ENCODE data around the gene EIF3A. TPM values are rescaled to one million over a fixed set of nuclear protein-coding genes. Genes with fewer than 3 reads are reported as not detected.
A peak's percentile ranks its signal among the peaks of the same experiment; 100 is the strongest.
"Not testable (repeated sequence)": the region's sequence is repeated elsewhere in the genome, so short reads cannot be mapped to it uniquely, and the experiment has no call there.

The EIF3A gene
- 100 to 1,000 TPM in 1 of 3 donors, 10 to 100 TPM in 2; 59.4 to 112 (median 98.6) TPM for polyA plus RNA-seq

DNA sequence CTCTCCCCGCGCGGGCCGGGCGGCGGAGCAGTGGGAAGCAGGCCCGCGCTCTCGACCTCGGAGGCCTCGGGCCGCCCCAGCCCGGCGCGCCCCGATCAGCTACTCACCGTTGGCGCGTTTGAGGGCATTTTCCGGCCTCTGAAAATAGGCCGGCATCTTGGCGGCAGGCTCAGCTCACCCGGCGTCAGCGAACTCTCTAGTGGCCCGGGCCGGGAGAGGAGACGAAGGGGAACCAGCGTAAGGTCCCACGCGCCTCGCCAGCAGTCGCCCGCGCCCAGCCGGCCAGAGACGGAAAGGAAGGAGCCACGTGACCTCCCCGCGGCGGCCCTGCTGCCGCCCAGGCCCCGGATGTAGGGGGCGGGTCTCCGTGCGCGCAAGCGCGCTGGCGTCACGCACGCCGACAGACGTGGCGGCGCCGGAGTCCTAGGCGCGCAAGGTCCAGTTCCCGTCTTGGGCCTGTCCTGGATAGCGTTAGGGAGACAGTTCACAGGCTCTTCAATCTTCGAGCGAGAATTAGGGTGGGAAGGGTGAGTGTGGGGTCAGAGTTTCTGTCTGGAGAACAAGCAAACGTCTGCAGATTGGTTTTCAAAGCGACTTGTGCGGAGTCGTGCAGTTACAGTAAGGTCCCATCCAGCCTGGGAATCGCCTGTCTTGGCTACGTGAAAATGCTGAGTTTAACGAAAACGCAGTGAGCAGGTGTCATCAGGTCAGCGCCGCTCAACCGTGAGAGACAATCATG lies at the start of gene EIF3A:
Gene EIF3A, minus strand, starts transcription at position 297 of the 739 bp plus-strand sequence. Its CDS starts 141 bp downstream, at position 156.
- H3K27ac ChIP-seq (ENCODE audit: low read depth, low read length), result peak within 1 kb of the TSS; percentile 96
- WGBS, 3 donors, result 0 to 1% (median 0%) methylated on average over 60 to 74 of the region's 74 CpGs

- 89 to 92% (median 91%) methylated on average over 4 of the region's 4 CpGs for WGBS, 3 donors
Observed at GRCh38 chr10:119129721-119130120, 49.1 kb upstream of the EIF3A start.

DNA sequence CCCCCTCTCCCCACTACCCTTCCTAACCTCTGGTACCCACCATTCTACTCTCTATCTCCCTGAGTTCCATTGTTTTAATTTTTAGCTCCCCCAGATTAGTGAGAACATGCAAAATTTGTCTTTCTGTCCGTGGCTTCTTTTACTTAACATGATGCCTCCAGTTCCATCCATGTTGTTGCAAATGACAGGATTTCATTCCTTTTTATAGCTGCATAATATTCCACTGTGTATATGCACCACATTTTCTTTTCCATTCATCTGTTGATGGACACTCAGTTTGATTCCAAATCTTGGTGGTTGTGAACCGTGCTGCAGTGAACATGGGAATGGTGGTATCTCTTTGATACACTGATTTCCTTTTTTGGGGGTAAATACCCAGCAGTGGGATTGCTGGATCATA lies 45.3 kb upstream of the EIF3A start:
- H3K27ac ChIP-seq (ENCODE audit: low read depth, low read length), result no peak overlapping the region
- 96 to 99% (median 98%) methylated on average over 2 of the region's 2 CpGs for WGBS, 3 donors

More at GRCh38 chr10:119129721-119130120, 49.1 kb upstream of the EIF3A start:
- no peak overlapping the region for H3K27ac ChIP-seq (ENCODE audit: low read depth, low read length)

DNA sequence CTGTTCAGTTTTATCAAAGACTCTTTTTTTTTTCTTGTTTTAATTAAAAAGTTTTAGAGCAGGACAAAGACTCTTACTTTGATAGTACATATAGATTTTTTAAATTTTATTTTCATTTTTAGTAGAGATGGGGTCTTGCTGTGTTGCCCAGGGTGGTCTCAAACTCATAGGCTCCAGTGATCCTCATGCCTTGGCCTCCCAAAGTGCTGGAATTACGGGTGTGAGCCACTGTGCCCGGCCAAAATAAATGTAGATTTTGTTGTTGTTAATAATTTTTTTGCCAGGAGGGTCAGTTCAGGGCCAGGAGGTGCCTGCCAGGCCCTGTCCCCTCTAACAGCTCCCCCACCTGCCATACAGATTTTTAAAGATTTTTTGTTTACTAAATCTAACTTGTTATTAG lies 40.3 kb upstream of the EIF3A start:
- 74 to 96% (median 92%) methylated on average over 2 of the region's 2 CpGs for WGBS, 3 donors
- H3K27ac ChIP-seq (ENCODE audit: low read depth, low read length), result no peak overlapping the region

DNA sequence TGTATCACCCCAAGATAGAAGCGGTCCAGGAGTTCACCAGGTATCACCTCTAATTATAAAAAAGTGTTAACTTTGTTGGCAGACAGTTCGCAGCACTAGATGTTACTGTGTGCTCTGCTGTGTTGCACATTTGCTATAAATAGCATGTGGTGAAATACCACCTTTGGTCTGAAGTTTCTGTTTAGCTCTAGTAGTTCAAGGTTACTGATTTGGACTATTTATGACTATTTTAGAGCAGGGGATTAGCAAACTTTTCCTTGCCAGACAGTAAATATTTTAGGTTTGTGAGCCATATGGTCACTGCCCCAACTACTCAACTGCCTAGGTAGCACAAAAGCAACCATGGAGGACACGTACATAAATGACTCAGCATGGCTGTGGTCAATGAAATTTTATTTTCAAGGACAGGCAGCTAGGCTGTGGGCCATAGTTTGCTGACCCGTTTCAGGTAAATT lies 39.8 kb upstream of the EIF3A start:
- 37 to 71% (median 65%) methylated on average over 4 of the region's 4 CpGs for WGBS, 3 donors
- no peak overlapping the region for H3K27ac ChIP-seq (ENCODE audit: low read depth, low read length)

DNA sequence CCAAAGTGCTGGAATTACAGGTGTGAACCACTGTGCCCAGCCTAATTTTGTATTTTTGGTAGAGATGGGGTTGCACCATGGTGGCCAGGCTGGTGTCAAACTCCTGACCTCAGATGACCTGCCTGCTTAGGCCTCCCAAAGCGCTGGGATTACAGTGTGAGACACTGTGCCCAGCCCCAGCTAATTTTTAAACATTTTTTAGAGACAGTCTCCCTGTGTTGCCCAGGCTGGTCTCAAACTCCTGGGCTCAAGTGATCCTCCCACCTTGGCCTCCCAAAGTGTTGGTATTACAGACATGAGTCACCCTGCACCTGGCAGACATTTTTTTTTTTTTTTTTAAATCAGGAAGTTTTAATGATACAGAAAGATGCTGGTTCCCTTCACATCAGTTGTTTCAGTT lies 38.8 kb upstream of the EIF3A start:
- WGBS, 3 donors, result 87 to 100% (median 95%) methylated on average over 1 of the region's 1 CpG
- no peak overlapping the region for H3K27ac ChIP-seq (ENCODE audit: low read depth, low read length)

DNA sequence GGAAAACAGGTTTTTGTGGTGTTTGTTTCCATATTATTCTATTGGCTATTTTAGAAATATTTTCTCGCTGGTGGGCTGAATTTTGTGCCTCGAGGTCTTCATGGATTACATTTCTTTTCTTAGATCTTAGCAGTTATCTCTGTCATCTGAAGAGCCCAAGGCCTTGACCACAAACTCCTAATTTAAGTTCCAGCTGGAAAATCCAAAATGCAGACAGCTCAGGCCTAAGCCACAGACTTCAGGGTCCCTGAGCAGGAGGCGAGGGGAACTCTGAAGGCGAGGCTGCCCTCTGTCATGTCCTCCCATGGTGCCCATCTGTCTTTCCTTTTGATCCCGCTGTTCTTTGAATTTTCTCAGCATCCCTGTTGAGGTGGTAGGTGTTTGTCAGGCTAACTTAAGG lies 37.6 kb upstream of the EIF3A start:
- H3K27ac ChIP-seq (ENCODE audit: low read depth, low read length), result no peak overlapping the region
- WGBS, 3 donors, result 93 to 96% (median 95%) methylated on average over 5 of the region's 5 CpGs

- H3K27ac ChIP-seq (ENCODE audit: low read depth, low read length), result no peak overlapping the region
- WGBS, 3 donors, result 95 to 96% (median 95%) methylated on average over 6 of the region's 6 CpGs
Observed at GRCh38 chr10:119116326-119116951, 35.8 kb upstream of the EIF3A start.

GRCh38 chr10:119115926-119116325 lies 35.3 kb upstream of the EIF3A start:
- H3K27ac ChIP-seq (ENCODE audit: low read depth, low read length), result no peak overlapping the region
- 71 to 91% (median 73%) methylated on average over 9 of the region's 9 CpGs for WGBS, 3 donors

GRCh38 chr10:119113751-119114732 lies 33.4 kb upstream of the EIF3A start:
- WGBS, 3 donors, result 54 to 85% (median 58%) methylated on average over 11 of the region's 11 CpGs
- H3K27ac ChIP-seq (ENCODE audit: low read depth, low read length), result no peak overlapping the region

DNA sequence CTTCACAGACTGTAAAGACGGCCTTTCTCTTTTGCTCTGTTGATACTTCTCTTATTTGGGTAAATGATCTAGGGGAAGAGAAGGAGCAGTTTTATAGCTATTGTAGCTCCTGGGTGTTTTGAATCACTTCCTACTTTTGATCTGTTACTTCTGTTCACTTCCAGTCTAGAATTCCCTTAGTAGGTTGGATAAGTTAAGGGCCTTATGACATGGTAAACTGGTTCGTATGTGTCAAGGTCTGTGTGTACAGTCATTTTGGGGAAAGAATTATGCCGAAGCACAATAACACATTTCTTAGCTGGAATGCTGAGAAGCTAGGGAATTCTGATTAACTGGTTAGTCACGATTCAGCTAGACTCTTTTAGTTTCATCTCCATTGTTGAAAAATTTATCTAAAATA lies 31.4 kb upstream of the EIF3A start:
- no peak overlapping the region for H3K27ac ChIP-seq (ENCODE audit: low read depth, low read length)
- 75 to 87% (median 79%) methylated on average over 4 of the region's 4 CpGs for WGBS, 3 donors

DNA sequence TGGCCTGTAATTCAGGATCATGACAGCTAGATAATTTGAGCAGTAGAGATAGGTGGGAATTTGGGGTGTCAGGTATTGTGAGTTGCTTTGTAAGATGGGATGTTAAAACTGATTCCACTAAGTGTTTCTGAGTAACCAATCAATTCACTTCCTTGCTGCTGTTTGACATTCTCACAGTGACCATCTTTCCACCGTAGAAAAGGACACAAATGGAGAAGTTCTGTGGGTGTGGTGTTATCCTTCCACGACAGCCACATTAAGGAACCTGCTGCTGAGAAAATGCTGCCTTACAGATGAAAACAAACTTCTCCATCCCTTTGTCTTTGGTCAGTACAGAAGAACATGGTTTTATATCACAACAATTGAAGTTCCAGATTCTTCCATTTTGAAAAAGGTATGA lies 27.2 kb upstream of the EIF3A start:
- WGBS, 3 donors, result 67 to 89% (median 70%) methylated on average over 2 of the region's 2 CpGs
- H3K27ac ChIP-seq (ENCODE audit: low read depth, low read length), result not testable (repeated sequence)

DNA sequence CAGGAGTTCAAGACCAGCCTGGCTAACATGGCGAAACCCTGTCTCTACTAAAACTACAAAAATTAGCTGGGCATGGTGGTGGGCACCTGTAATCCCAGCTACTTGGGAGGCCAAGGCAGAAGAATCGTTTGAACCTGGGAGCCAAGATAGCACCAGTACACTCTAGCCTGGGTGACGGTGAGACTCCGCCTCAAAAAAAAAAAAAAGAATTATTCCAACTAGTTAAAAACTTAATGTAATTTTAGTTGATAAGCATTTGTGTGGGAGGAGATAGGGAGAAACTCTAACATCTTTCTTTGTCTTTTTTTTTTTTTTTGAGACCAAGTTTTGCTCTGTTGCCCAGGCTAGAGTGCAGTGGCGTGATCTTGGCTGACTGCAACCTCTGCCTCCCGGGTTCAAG lies 26.5 kb upstream of the EIF3A start:
- WGBS, 3 donors, result 91 to 94% (median 92%) methylated on average over 6 of the region's 6 CpGs
- not testable (repeated sequence) for H3K27ac ChIP-seq (ENCODE audit: low read depth, low read length)

- H3K27ac ChIP-seq (ENCODE audit: low read depth, low read length), result not testable (repeated sequence)
- 90 to 96% (median 94%) methylated on average over 7 of the region's 7 CpGs for WGBS, 3 donors
Observed at GRCh38 chr10:119105899-119106298, 25.3 kb upstream of the EIF3A start.

- H3K27ac ChIP-seq (ENCODE audit: low read depth, low read length), result no peak overlapping the region
- WGBS, 3 donors, result 88 to 91% (median 91%) methylated on average over 12 of the region's 12 CpGs
Observed at GRCh38 chr10:119105155-119105554, 24.5 kb upstream of the EIF3A start.

- WGBS, 3 donors, result 1% methylated on average over 18 to 22 of the region's 22 CpGs
- H3K27ac ChIP-seq (ENCODE audit: low read depth, low read length), result no peak overlapping the region
Observed at GRCh38 chr10:119104654-119105015, 24.0 kb upstream of the EIF3A start.

DNA sequence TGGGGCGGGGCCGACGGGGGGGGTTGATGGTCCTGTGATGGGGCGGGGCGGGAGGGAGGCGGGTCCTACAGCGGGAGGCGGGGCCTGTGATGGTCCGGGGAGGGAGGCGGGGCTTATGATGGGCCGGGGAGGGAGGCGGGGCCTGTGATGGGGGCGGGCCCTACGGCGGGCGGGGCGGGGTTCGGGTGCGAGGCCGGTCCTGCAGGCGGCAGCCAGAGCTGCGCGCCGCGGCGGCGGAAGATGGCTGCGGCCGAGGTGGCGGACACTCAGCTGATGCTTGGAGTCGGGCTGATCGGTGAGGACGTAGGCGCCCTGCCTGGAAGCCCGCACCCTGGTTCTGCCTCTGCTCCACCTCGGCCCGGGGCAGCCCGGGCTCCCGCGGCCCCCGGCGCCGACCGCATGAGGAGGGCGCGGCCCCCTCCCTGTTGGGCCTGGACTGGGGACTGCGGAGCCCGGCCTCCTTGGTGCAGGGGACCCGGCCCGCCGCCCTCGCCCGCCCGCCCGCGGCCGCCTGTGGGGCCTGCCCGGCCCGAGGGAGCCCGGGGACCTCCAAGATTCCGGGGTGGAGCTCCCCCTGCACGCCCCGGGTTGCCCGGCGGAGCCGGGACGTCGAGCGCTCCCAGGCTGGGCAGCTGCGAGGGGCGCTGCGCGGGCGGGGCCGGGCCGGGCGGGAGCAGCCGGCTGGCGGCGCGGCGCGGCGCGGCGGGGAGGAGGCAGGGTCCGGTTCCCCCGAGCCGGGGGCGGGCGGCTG lies 23.5 kb upstream of the EIF3A start, which contains the start of gene DENND10:
Gene DENND10, plus strand, starts transcription at position 211 of the 751 bp plus-strand sequence. Its CDS starts 30 bp downstream, at position 241.
- no peak within 1 kb of the TSS for H3K27ac ChIP-seq (ENCODE audit: low read depth, low read length)
- WGBS, 3 donors, result 0 to 2% (median 1%) methylated on average over 39 to 88 of the region's 91 CpGs

All from adipose tissue (tissue), 3 donors.